Right atrium auricular region (tissue), 2 donors: ENCODE data around the gene UBXN6. TPM values are rescaled to one million over a fixed set of nuclear protein-coding genes. Genes with fewer than 3 reads are reported as not detected.

Experiments used
- DNase-seq: peaks from one replicate; pipeline ENCODE4 v3.0.0-alpha.2; 2019; ENCODE audit warnings: low spot score
- H3K27ac ChIP-seq, 2 donors: fragments of 200-600 bp; sonication (generic); 1 replicate in 1 of 2; 2 replicates in 1 of 2; pipeline ENCODE4 v1.5.1; 2016 to 2019
- H3K27me3 ChIP-seq, 2 donors: fragments of 200-600 bp; sonication (generic); one replicate each; pipeline versions ENCODE4 v1.5.1 to v1.6.0; 2017 to 2019
- H3K36me3 ChIP-seq: fragments of 200-600 bp; sonication (generic); one replicate; pipeline ENCODE4 v1.5.1; 2016
- H3K4me1 ChIP-seq, 2 donors: fragments of 200-600 bp; sonication (generic); one replicate each; pipeline versions ENCODE4 v1.5.1 to v1.6.0; 2017 to 2019
- H3K4me3 ChIP-seq, 2 donors: fragments of 200-600 bp; sonication (generic); 1 replicate in 1 of 2; 2 replicates in 1 of 2; pipeline ENCODE4 v1.5.1; 2017 to 2019; ENCODE audit warnings: mild to moderate bottlenecking in 1 of 2, moderate library complexity in 1 of 2
- H3K9me3 ChIP-seq, 2 donors: fragments of 200-600 bp; sonication (generic); one replicate each; pipeline ENCODE4 v1.5.1; 2019
- total RNA-seq, 2 donors: library from RNA; depleted of rRNA; stranded (reverse); fragments of >200 nt; gene quantifications; one replicate each; pipeline ENCODE4 v1.1.0, GENCODE V29; 2016
- TF ChIP-seq, protein P1 (sequence below), 2 donors: fragments of 200-600 bp; sonication (generic); IDR thresholded peaks; one replicate each; pipeline ENCODE4 v1.5.1; 2019; ENCODE audit warnings: antibody characterized with exemption in 2 of 2

Gene UBXN6
- total RNA-seq, 2 donors from 2014 or later, result 52.8 to 100 TPM

- Histone ChIP-seq H3K27me3 (no peaks in the 10 kb centered on the region), H3K4me1 (peaks cover 0 to 30% of the 10 kb centered on the region in 2 donors), H3K9me3 (no peaks in the 10 kb centered on the region), H3K27ac (peak overlapping the region in 1 of 2 donors; percentile 69), H3K36me3 (peaks cover 8% of the 10 kb centered on the region), H3K4me3 (peak overlapping the region; percentile 85 to 98)
- no peak for DNase-seq
- TF ChIP-seq, protein P1, sequence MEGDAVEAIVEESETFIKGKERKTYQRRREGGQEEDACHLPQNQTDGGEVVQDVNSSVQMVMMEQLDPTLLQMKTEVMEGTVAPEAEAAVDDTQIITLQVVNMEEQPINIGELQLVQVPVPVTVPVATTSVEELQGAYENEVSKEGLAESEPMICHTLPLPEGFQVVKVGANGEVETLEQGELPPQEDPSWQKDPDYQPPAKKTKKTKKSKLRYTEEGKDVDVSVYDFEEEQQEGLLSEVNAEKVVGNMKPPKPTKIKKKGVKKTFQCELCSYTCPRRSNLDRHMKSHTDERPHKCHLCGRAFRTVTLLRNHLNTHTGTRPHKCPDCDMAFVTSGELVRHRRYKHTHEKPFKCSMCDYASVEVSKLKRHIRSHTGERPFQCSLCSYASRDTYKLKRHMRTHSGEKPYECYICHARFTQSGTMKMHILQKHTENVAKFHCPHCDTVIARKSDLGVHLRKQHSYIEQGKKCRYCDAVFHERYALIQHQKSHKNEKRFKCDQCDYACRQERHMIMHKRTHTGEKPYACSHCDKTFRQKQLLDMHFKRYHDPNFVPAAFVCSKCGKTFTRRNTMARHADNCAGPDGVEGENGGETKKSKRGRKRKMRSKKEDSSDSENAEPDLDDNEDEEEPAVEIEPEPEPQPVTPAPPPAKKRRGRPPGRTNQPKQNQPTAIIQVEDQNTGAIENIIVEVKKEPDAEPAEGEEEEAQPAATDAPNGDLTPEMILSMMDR (IDR thresholded peaks at IDR 0.05), result no peak
These were observed 15.6 kb upstream of the UBXN6 start for GRCh38 chr19:4473011-4473762.

DNA sequence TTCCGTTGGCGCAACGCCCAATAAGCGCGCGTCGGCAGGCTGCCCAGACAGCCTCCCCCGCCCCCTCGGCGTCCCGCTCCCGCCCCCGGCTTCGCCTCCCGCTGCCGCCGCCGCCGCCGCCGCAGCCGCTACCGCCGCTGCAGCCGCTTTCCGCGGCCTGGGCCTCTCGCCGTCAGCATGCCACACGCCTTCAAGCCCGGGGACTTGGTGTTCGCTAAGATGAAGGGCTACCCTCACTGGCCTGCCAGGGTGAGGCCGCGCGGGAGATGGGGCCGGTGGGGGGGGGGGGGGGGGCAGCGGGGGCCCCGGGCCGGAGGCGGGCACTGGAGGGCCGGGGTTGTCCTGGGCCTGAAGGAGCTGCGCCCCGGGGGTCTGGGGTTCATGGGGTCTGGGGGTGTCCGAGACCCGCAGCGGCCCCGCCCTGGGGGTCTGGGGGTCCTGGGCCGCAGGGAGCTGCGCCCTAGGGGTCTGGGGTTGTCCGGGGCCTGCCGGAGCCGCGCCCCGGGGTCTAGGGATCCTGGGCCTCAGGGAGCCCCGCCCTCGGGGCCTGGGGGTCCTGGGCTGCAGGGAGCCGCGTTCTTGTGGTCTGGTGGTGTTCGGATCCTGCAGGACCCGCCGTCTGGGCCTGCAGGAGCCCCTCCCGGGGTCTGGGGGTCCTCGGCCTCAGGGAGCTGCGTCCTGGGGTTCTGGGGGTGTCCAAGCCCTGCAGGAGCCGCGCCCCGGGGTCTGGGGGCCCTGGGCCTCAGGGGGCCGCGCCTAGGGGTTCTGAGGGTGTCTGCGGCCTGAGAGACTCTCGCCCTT, 14.8 kb upstream of the UBXN6 start, which contains the start of gene HDGFL2:
TSS of gene HDGFL2 (plus strand) at position 124 of the 801 bp plus-strand sequence. CDS start at position 178, 54 bp downstream.
- peaks cover 6% of the 10 kb centered on the region for H3K36me3 ChIP-seq
- DNase-seq, result no peak
- H3K27me3 ChIP-seq, result no peaks in the 10 kb centered on the region
- peak within 1 kb of the TSS; percentile 85 to 98 for H3K4me3 ChIP-seq
- H3K4me1 ChIP-seq, result peaks cover 0 to 30% of the 10 kb centered on the region in 2 donors
- TF ChIP-seq, protein P1 (IDR thresholded peaks at IDR 0.05), result no peak
- H3K27ac ChIP-seq, result peak within 1 kb of the TSS; percentile 79 to 82
- H3K9me3 ChIP-seq, result no peaks in the 10 kb centered on the region

GRCh38 chr19:4471403-4472173, 14.0 kb upstream of the UBXN6 start:
- Histone ChIP-seq H3K27ac (peak overlapping the region; percentile 79 to 82), H3K4me1 (peaks cover 0 to 30% of the 10 kb centered on the region in 2 donors), H3K36me3 (no peaks in the 10 kb centered on the region), H3K4me3 (peak overlapping the region; percentile 41 to 98), H3K9me3 (no peaks in the 10 kb centered on the region), H3K27me3 (no peaks in the 10 kb centered on the region)
- peak; percentile 100 for DNase-seq
- TF ChIP-seq, protein P1 (IDR thresholded peaks at IDR 0.05), result no peak

DNA sequence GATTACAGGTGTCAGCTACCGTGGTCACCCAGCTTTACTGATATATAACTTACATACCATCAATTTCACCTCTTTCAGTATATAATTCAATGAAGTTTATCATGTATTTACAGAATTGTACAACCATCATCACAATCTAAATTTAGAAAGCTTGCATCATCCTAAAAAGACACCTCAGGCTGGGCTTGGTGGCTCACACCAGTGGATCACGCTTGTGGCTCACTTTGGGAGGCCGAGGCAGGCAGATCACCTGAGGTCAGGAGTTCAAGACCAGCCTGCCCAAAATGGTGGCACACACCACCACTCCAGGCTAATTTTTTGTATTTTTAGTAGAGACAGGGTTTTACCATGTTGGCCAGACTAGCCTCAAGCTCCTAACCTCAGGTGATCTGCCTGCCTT, 10.2 kb upstream of the UBXN6 start:
- H3K27ac ChIP-seq, result no peak overlapping the region
- no peak for DNase-seq
- peaks cover 0 to 10% of the 10 kb centered on the region in 2 donors for H3K4me1 ChIP-seq
- H3K4me3 ChIP-seq, result no peak overlapping the region
- no peaks in the 10 kb centered on the region for H3K9me3 ChIP-seq
- H3K36me3 ChIP-seq, result no peaks in the 10 kb centered on the region
- TF ChIP-seq, protein P1 (IDR thresholded peaks at IDR 0.05), result no peak
- no peaks in the 10 kb centered on the region for H3K27me3 ChIP-seq

GRCh38 chr19:4464815-4465581, 7.4 kb upstream of the UBXN6 start:
- no peaks in the 10 kb centered on the region for H3K9me3 ChIP-seq
- H3K36me3 ChIP-seq, result no peaks in the 10 kb centered on the region
- TF ChIP-seq, protein P1 (IDR thresholded peaks at IDR 0.05), result no peak
- no peaks in the 10 kb centered on the region for H3K4me1 ChIP-seq
- no peaks in the 10 kb centered on the region for H3K27me3 ChIP-seq
- no peak for DNase-seq
- H3K27ac ChIP-seq, result no peak overlapping the region
- H3K4me3 ChIP-seq, result no peak overlapping the region
